Left colon (tissue), 2 donors: ENCODE results near the gene PRKN. TPM values are rescaled to one million over a fixed set of nuclear protein-coding genes. Genes with fewer than 3 reads are reported as not detected.
A peak's percentile ranks its signal among the peaks of the same experiment; 100 is the strongest.

Source experiments
- ATAC-seq: fragments of 200-7000 bp; cut with Tn5 transposase; one replicate; pipeline ENCODE4 v1.9.1; 2020; ENCODE audit warnings: mild to moderate bottlenecking, moderate library complexity
- DNase-seq, 2 donors: peaks; one replicate each; pipeline ENCODE4 v3.0.0-alpha.2; 2020
- intact Hi-C, 2 donors: fragments of 100-400 bp; cut with DNase I in 1 of 2; cut with micrococcal nuclease in 1 of 2; formaldehyde crosslinking; loops; one replicate each; pipeline versions ENCODE4 v1.11.2 to v1.14.0; 2022; cut with DNase I, micrococcal nuclease
- total RNA-seq, 2 donors: library from RNA; stranded (reverse); fragmentation: NEBNext Ultra II Directional; extraction: Animal tissue kit (Norgen Biotek cat#: 25700); gene quantifications; one replicate each; pipeline ENCODE4 v1.2.1, GENCODE V29; 2021
- donor health status: DM: no; HTN: no; CAD: no.
- donor health status: DM: yes; HTN: yes; CAD: no.

PRKN gene
- total RNA-seq, 2 donors from 2014 or later, result 5.4 to 5.5 TPM

- no peak for DNase-seq
- ATAC-seq, result no peak
- intact Hi-C loops, result no loop called here
Measured at GRCh38 chr6:162497389-162497788, 230.2 kb downstream of the PRKN start.

DNA sequence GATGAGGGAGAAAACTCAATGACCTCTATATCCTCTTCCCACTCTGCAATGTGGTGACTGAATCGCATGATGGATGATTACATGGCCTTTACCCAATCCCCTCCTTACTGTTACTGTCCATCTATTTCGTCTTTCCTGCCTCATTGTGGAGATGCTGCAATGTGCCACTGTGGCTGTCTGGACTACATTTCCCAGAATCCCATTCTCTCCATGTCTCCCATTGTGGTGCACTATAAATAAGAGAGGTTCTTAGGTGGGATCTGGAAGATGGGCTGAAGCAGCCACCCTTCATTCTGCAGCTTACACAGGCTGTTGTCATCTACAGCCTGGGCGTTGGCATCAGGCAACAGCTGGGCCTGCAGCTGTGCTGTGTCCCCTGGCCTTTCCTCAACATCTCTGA, 233.6 kb downstream of the PRKN start:
- DNase-seq (no peak), ATAC-seq (no peak)
- intact Hi-C loops, result no loop called here

- no peak for ATAC-seq
Measured at GRCh38 chr6:162491637-162492036, 235.9 kb downstream of the PRKN start.

DNA sequence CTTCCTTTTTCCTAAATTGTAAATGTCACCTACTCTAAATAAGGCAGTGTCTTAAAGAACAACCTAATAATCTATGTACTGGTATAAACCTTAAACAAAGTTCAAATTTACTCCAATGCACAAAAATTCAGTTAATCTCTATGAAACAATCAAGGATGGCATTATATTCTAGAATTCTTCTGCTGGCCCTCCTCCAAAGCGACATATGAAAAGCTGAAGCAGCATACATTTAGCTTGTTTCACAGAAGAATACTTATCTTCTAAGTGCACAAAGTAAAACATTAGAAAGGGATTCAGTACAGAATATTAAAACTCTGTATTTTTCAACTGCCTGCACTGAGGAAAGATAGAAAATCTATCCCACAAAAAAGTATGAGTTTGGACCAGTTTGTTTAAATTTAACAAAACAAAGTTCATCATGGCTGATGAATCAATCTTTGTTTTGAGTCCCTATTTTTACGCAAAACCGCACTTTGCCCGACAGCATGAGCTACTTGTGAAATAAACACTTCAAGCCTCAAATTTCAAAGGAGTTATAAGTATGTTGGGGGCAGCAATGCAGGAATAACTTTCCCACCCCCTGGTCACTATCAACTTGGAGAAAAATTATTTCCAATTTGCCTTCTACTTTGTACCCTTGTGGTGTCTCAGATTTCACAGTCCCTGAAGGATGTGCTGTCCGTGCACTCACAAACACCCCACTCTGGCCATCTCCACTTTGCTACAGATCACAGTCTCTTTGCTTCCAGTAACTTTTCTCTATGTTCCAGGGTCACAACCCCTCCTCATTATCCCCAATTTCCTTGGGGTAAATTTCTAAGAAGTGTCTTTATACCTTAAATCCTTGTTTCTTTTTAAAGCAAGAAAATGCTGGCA, 238.2 kb downstream of the PRKN start:
- intact Hi-C loops, result no loop called here
- DNase-seq (no peak), ATAC-seq (no peak)

More at GRCh38 chr6:162491637-162492036, 235.9 kb downstream of the PRKN start:
- no peak for DNase-seq
- intact Hi-C loops, result no loop called here

GRCh38 chr6:162488444-162488843, 239.1 kb downstream of the PRKN start:
- no peak for DNase-seq
- no peak for ATAC-seq
- intact Hi-C loops, result no loop called here

DNA sequence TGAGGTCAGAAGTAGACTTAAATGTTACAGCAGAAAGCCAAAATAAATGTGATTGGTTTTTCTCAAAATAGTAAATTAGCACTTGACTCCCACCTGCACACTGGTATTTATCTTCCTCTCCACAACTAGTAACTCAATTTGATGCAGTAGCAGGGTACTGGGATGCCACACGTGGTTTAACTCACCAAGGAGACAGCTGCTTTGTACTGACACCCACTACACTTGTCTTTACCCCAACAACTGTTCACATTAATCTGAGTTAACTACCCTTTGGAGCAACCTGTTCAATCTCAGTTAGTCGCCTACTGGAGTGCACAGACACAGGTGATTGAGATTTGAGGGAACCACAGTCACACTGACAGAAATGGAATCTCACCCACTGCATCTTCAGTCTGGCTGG, 242.1 kb downstream of the PRKN start:
- no peak for ATAC-seq

GRCh38 chr6:162481938-162482337, 245.6 kb downstream of the PRKN start:
- intact Hi-C loops, result no loop called here
- DNase-seq, result no peak
- no peak for ATAC-seq

More for the DNA sequence above, 242.1 kb downstream of the PRKN start:
- DNase-seq, result no peak
- intact Hi-C loops, result no loop called here

DNA sequence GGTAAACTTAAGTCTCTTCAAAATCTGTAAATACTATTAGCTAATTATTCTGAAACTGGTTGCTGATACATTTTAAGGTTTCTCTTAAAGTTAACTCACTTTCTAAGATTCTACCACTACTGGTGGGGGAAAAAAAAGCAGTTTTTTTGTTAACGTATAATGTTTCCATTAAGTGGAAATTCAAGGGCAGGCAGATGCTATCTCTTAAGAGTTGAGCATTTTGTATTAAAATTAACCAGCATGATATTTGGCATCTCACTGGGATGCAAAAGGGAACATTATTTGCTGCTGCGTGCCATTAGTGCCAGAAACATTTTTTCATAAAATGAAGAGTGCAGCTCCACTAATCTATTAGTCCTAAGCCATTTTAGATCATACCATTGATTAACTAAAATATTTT, 246.2 kb downstream of the PRKN start:
- DNase-seq (no peak), ATAC-seq (no peak)
- intact Hi-C loops, result no loop called here

GRCh38 chr6:162478192-162478671, 249.3 kb downstream of the PRKN start:
- DNase-seq (no peak), ATAC-seq (no peak)
- intact Hi-C loops, result no loop called here

GRCh38 chr6:162474722-162475121, 252.8 kb downstream of the PRKN start:
- intact Hi-C loops, result no loop called here
- ATAC-seq, result no peak
- DNase-seq, result no peak

GRCh38 chr6:162471842-162472241, 255.7 kb downstream of the PRKN start:
- DNase-seq (no peak), ATAC-seq (no peak)
- intact Hi-C loops, result no loop called here

GRCh38 chr6:162468326-162468725, 259.2 kb downstream of the PRKN start:
- ATAC-seq (no peak), DNase-seq (no peak)
- intact Hi-C loops, result no loop called here

DNA sequence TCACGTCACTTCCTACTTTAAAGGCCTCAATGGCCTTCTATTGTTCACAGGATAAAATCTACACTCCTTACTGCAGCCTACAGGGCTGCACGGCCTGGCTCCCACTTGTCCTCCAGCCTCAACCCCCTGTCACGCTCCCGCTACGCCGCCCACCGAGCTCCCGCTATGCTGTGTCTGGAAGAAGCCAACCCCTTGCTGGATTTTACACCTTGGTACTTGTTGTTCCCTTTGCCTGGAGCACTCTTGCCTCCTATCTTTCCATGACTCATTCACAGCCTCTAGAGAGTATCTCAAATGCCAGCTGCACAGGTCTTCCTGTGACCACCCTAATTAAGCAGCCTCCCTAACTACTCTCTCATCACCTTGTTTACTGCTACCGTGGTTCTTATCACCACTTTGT, 259.9 kb downstream of the PRKN start:
- intact Hi-C loops, result no loop called here
- ATAC-seq (no peak), DNase-seq (no peak)

DNA sequence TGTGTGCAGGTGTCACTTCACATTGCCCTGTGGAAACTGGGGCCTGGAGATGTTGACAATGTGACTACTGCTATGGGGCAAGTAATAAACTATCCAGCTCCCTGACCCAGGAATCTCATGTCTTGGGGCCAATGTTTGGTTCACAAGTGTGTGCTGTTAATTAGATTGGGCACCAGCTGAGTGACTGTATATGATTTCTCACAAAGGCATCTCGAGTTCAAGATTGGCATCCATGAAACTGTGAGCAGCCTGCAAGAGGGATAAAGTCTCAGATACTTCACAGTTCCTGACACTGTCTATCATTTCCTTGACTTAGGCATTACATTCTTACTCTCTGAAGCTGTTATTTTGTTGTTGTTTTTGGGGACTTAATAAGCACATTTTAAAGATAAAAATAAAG, 264.0 kb downstream of the PRKN start:
- no peak for DNase-seq
- intact Hi-C loops, result no loop called here
- ATAC-seq, result no peak

GRCh38 chr6:162459985-162460384, 267.6 kb downstream of the PRKN start:
- DNase-seq (no peak), ATAC-seq (no peak)
- intact Hi-C loops, result no loop called here

- ATAC-seq, result no peak
- DNase-seq, result no peak
- intact Hi-C loops, result no loop called here
Measured at GRCh38 chr6:162450358-162450757, 277.2 kb downstream of the PRKN start.

DNA sequence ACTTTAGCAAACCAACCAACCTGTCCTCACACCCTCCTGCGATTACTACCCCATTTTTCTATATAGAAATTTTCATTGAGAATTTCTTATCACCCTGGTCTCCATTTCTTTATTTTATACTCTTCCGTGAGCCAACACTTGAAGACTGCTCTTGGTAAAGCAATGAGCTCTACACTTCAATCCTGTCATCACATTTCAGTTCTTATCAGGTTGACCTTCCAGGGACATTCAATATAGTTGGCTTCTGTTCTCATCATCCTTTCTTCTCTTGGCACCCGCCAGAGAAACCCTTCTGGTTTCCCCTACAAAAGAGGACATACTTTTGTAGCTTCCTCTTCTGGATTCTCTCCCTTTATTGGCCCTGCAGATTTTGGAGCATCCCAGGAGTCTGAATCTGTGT, 279.3 kb downstream of the PRKN start:
- ATAC-seq (no peak), DNase-seq (no peak)
- intact Hi-C loops, result no loop called here

- ATAC-seq (no peak), DNase-seq (no peak)
- intact Hi-C loops, result no loop called here
Measured at GRCh38 chr6:162443101-162443500, 284.5 kb downstream of the PRKN start.

DNA sequence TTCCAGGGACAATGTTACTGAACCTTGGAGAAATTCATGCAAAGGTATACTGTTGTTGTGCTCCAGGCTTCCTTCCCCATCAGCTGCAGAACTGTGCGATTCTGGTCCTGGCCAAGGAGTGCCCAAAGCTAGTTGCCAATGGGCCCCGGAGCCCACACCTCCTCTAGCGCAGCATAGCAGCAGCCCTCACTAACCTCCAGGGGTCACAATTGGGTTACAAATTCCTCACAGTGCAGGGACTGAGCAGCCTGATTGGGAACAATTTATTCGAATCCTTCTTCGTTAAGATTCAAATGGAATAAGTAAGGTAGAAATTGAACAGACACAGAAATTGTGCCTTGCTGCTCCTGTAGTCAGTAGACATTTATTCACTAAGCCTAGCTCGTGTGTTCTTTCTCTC, 284.9 kb downstream of the PRKN start:
- DNase-seq, result no peak
- ATAC-seq, result peak; percentile 52
- intact Hi-C loops, result no loop called here

DNA sequence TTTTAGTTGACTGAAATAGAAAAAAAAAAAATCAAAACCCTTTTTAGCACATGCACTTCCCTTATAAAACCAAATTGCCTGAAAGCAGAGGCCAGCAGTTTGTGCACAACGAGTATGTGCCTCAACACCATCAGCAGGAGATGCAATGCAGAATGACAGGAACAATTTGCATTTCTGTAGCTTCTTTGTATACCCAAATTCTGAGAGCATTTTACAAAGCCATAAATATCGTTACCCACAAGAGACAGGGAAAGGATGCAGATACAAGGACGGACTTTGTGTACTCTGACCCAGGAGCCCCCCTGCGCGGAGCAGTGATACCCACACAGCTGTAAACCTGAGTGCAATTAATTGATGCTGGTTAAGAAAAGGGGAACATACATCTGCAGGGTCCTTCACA, 285.6 kb downstream of the PRKN start:
- no peak for ATAC-seq
- intact Hi-C loops, result no loop called here
- no peak for DNase-seq

DNA sequence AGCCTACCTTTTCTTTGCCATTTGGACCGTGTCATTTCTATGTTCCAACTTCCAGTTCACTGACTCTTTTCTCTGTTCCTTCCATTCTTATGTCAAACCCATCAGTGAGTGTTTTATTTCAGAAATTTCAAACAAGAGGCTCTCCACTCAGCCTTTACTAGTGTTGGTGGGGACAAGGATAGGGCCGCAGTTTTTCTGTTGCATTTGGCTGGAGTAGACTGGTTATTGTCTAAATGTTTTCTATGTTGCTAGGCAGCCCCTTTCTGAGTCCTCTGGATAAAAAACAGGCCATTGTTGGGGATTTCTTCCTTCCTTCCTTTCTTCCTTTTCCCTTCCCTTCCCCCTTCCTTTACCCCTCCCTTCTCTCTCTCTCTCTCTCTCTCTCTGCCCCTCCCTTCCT, 288.6 kb downstream of the PRKN start:
- DNase-seq (no peak), ATAC-seq (no peak)
- intact Hi-C loops, result no loop called here
